IPS-NIHi11 (cell line): ENCODE data around the gene PUS7.
"Not testable (repeated sequence)": the region's sequence is repeated elsewhere in the genome, so short reads cannot be mapped to it uniquely, and the experiment has no call there.

ENCODE experiments used
- DNase-seq: peaks from one replicate; pipeline ENCODE4 v3.0.0; 2012; ENCODE audit warnings: mixed read lengths, low spot score

PUS7 gene

DNA sequence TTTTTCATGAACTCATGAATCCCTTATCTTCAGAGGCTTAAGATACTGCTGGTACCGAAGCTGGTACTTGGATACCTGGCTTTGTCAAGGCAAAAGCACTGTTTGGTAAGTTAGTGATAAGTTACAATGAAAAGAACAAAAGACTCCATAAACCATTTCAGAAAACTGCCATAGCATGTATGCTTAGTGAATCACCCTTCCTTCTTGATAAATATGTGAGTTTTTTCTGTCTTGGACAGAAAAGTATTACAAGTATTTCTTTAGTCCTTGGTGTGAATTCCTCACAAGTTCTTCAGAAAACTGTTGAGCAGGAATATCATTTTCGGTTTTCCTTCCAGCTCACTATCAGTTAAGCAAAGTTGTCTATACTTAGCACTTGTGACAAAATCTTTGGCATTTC, 25.6 kb downstream of the PUS7 start:
- no peak for DNase-seq

- no peak for DNase-seq
Observed at GRCh38 chr7:105493923-105494315, 28.2 kb downstream of the PUS7 start.

GRCh38 chr7:105493196-105493922, 28.7 kb downstream of the PUS7 start:
- no peak for DNase-seq

DNA sequence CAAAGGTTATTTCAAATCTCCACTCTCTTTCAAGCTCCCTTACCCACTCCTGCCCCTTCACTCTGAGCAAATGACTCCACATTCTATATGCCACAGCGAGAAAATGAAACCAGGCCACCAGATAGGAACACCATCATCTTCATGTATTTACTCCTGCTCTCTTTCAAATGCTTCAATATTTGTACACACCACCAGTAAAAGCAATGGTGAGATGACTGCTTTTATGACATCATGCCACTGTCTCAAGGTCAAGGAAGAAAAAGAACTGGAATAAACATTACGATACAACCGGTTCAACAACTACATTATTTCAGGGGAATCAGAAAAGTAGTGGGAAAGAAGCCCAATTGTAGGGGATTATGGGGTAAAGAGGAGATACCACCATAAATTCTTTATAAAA, 32.7 kb downstream of the PUS7 start:
- DNase-seq: no peak

DNA sequence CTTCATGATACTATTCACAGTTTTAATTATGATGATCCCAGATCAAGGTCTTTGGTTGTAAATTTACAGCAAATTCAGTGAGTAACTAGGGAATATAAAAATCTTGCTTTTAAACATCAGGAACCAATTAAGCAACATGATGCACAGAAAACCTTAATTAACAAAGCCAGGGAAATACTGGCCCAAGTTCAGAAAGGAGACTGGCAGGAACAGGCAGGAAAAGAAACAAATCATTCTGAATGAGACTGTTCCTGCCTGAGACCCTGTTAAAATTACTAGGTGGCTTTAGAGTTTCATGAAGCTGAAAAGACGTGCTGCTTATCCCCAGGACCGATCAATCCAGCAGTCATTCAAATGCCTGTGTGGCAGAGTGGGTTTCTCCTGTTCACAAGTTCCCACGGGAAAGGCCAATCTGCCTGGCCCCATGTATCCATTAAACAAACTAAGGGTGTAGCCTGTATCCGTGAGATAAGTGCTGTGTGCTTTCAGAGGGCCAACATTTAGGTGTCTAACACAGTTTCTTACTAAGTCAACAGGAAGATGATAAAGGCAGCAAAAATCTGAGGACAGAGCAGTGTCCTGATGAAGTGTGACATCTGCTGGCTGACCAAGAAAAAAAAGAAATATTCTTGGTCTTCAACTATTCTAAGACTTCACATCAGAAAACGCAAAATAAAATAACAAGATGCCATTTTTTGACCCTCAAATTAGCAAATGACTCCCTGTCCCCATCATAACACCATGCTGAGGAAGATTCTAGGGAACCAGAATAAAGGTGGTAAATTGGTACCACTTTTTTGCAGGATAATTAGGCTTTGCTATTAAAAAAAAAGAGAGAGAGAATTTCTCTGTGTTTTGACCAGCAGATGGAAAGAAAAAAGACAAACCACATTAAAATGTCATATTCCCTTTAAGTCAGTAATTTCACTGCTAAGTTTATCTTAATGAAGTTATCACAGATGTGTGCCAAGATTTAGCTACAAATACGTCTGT, 34.2 kb downstream of the PUS7 start:
- no peak for DNase-seq

DNA sequence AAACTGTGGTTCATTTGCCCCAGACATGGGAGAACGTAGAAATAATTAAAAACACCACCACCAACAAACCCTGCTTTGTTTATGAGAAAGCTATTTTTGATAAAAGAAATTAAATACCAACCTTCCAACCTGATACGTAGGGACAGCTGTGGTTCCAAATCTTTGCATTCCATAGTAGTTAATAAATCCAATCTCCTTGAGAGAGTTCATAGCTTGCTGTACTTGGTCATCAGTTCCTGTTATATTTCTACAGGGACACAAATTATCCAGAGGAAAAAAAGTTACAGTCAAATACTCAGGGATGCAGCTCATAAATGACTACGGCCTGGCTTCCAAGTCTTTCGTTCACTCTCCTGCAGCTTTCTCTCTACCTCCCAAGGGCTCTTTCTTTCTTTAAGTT, 41.1 kb downstream of the PUS7 start:
- DNase-seq: no peak

GRCh38 chr7:105478606-105479005, 43.5 kb downstream of the PUS7 start:
- DNase-seq: no peak

- no peak for DNase-seq
Observed at GRCh38 chr7:105477908-105478307, 44.2 kb downstream of the PUS7 start.

- DNase-seq: no peak
Observed at GRCh38 chr7:105474045-105474444, 48.0 kb downstream of the PUS7 start.

DNA sequence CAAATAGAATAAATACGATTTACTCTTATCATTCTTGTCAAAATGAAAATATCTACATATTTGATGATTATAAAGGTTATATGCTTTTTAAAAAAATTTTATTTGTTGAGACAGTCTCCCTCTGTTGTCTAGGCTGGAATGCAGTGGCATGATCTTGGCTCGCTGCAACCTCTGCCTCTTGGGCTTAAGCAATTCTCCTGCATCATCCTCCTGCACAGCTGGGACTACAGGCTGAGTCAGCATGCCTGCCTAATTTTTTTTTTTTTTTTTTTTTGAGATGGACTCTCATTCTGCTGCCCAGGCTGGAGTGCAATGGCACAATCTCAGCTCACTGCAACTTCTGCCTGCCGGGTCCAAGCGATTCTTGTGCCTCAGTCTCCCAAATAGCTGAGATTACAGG, 48.9 kb downstream of the PUS7 start:
- DNase-seq: no peak

- DNase-seq: no peak
Observed at GRCh38 chr7:105470846-105471245, 51.2 kb downstream of the PUS7 start.

- DNase-seq: no peak
Observed at GRCh38 chr7:105470090-105470489, 52.0 kb downstream of the PUS7 start.

DNA sequence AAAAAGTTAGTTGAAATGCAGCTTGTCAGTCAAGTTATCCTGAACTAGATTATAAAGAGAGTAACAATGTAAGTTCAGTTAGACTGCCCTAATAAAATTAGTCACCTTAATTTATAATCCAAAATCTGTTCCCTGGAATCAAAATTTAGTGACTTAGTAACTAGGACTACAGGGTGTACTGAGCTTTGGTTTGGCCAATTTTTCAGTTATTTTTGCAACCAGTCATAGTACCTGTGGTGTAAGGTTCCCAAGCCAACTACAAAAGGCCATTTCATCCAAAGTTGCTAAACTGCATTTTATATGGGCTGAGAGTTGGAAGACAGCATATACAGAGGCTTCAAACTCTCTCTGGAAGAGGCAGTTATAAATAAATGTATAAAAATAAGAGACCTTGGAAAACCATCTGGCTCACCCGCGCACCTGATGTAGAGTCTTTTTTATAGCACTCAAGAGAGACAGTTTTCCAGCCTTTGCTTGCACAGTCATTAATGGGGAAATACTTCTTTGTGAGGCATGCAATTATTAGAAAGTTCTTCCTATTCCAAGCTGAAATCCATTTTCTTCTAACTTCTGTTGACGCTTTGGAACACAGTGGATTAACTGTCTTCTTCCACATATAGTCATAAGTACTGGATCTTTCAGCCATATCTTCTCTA, 59.2 kb downstream of the PUS7 start:
- no peak for DNase-seq

GRCh38 chr7:105461518-105461917, 60.6 kb downstream of the PUS7 start:
- no peak for DNase-seq

DNA sequence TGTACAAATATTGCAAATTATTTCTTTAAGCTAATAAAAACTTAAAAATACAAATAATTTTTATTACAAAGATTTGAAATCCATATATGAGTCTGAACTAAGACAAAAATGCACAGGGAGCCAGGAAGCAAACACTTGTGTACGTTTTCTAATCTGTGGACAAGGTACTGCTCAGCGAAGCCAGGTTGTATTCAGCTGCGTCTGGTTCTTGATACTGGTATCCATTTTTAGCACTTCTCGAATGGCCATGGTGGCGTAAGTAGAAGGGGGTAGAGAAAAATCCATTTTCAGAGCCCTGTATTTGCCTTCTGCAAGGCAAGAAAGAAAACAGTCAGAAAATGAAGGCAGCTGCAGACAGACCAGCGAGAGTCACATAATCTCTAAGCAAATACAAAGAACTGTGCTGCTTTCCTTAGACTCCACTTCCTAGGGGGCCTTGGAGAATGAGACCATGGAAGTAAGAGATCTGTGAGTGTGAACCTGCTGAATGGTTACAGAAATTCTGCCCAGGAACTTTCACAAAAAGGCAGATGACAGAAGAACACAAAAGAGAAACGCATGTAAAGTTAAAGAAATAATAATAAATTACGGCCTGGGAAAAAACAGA, 64.3 kb downstream of the PUS7 start:
- no peak for DNase-seq

DNA sequence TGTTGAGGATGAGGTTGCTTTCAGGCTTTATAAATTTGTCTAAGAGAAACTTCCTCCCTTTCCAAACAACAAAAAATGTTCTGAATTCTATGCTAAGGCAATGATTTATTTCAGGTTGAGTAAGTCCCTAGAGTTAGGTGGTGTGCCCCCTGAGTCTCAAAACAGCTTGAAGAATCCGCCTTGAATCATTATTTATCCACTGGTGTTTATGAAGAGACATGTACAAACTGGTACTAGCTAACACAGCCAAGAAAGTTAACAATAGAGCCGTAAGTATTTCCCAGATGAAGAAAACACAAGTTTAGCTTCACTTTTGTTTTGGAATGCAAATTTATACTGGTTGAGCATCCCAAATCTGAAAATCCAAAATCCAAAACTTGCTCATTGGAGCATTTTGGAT, 67.2 kb downstream of the PUS7 start:
- DNase-seq: no peak

GRCh38 chr7:105454095-105454747, 67.8 kb downstream of the PUS7 start:
- DNase-seq: no peak

DNA sequence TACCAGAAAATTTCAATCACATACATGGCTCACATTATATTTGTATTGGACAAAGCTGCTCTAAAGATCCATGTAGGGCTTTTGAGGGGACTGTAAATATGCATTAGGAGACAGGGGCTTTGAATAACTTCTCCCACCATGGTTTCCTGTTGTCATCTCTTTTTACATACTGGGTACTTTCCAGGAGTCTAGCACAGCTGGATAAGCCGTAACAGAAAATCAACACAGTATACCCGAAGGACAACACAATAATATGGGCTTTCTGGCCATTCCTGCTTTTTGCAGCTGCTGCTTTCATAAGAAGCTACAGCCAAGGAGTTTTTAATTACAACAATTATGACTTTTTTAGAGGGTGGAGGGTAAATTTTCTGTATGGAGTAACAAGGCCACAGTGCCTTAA, 70.0 kb downstream of the PUS7 start:
- DNase-seq: no peak

- DNase-seq: not testable (repeated sequence)
Observed at GRCh38 chr7:105450870-105451269, 71.2 kb downstream of the PUS7 start.

DNA sequence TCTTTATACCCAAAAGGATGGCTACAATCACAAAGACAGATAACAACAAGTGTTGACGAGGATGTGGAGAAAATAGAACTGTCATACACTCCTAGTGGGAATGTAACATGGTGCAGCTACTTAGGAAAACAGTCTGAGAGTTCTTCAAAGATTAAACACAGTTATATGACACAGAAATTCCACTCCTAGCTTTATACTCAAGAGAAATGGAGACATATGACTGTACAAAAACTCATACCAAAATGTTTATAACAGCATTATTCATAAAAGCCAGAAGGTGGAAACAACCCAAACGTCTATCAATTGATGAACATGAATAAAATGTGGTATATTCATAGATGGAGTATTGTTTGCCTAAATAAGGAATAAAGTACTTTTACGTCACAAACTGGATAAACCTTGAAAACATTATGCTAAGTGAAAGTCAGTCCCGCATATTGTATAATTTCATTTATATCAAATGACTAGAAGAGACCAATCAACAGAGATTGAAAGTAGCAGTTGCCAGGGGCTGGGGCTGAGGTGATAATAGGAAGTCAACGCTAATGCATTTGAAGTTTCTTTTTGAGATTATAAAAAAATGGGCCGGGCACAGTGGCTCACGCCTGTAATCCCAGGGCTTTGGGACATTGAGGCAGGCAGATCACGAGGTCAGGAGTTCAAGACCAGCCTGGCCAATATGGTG, 71.8 kb downstream of the PUS7 start:
- DNase-seq: no peak

DNA sequence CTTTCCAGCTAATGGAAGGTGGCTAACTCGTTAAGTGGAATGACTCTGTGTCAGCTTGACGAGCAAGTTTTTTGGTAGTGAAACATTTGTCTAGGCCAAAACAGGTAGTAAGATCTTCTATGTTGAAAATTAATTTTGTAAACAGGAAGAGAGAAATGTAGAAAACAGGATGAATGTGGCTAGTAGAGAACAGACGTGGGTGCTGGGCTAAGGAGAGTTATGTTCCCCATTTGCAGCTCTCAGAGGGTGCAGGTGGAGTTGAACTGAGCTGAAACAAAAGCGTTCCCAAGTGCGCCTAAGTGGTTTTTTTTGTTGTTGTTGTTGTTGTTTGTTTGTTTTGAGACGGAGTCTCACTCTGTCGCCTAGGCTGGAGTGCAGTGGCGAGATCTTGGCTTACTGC, 73.9 kb downstream of the PUS7 start:
- DNase-seq: no peak
